HepG2 (cell line): Measurements from ENCODE around the gene IAH1. TPM values are rescaled to one million over a fixed set of nuclear protein-coding genes. Genes with fewer than 3 reads are reported as not detected.

Experiments
- DNMT1 ChIP-seq: sonication (generic); formaldehyde crosslinking; IDR thresholded peaks from 2 replicates; pipeline ENCODE4 v1.5.1; 2020; ENCODE audit warnings: mild to moderate bottlenecking, missing genetic modification reagents
- ESRRA ChIP-seq: sonication (generic); formaldehyde crosslinking; IDR thresholded peaks from 2 replicates; pipeline ENCODE4 v1.5.1; 2020; ENCODE audit warnings: mild to moderate bottlenecking, low read depth, missing genetic modification reagents
- HDAC2 ChIP-seq: sonication (generic); formaldehyde crosslinking; IDR thresholded peaks from 2 replicates; pipeline ENCODE4 v1.4.0; 2020; ENCODE audit warnings: missing genetic modification reagents
- HIVEP1 ChIP-seq: sonication (generic); formaldehyde crosslinking; IDR thresholded peaks from 2 replicates; pipeline ENCODE4 v1.4.0; 2020; ENCODE audit warnings: mild to moderate bottlenecking, missing genetic modification reagents
- MAFG ChIP-seq: sonication (generic); formaldehyde crosslinking; IDR thresholded peaks from 2 replicates; pipeline ENCODE4 v1.5.1; 2020; ENCODE audit warnings: mild to moderate bottlenecking, missing genetic modification reagents
- NRL ChIP-seq: sonication (generic); formaldehyde crosslinking; IDR thresholded peaks from 2 replicates; pipeline ENCODE4 v1.5.0; 2020; ENCODE audit warnings: missing genetic modification reagents, mild to moderate bottlenecking, moderate library complexity, borderline replicate concordance
- RNF2 ChIP-seq: fragments of 450-650 bp; conservative IDR thresholded peaks from 2 replicates; pipeline ENCODE4 v1.6.1; 2016; ENCODE audit warnings: low read depth
- SCMH1 ChIP-seq: sonication (generic); formaldehyde crosslinking; IDR thresholded peaks from 2 replicates; pipeline ENCODE4 v1.9.0; 2021; ENCODE audit warnings: missing genetic modification reagents, mild to moderate bottlenecking, borderline replicate concordance
- SMAD1 ChIP-seq: sonication (generic); formaldehyde crosslinking; IDR thresholded peaks from 2 replicates; pipeline ENCODE4 v1.4.0; 2020; ENCODE audit warnings: missing genetic modification reagents, low read depth, mild to moderate bottlenecking, borderline replicate concordance
- ZNF292 ChIP-seq: sonication (generic); formaldehyde crosslinking; IDR thresholded peaks from 2 replicates; pipeline ENCODE4 v1.8.1; 2022; ENCODE audit warnings: mild to moderate bottlenecking, low read depth, missing genetic modification reagents, borderline replicate concordance
- polyA plus RNA-seq, 8 experiments: library from polyadenylated mRNA; depleted of rRNA in 3 of 8; stranded (reverse) in 7 of 8; unstranded in 1 of 8; fragments of >200 nt; fragmentation: Illumina TruSeq in 4 of 8; extraction: Trizol in 4 of 8; gene quantifications; 2 replicates each; pipeline versions ENCODE4 v1.2.1 to v1.2.3, GENCODE V29; 2011 to 2016; ENCODE audit warnings: low read depth in 4 of 8, missing spikeins in 1 of 8, mixed read lengths in 1 of 8; ENCODE audit not compliant: insufficient read depth in 1 of 8
- total RNA-seq, 5 experiments: library from RNA; depleted of rRNA; stranded (reverse); fragments of >200 nt; fragmentation: Illumina TruSeq; extraction: Trizol; gene quantifications; 2 replicates each; pipeline ENCODE4 v1.2.3, GENCODE V29; 2016; ENCODE audit warnings: low read depth in 1 of 5
- TF ChIP-seq, protein P1 (sequence below): sonication (generic); formaldehyde crosslinking; IDR thresholded peaks from 2 replicates; pipeline ENCODE4 v1.5.1; 2020; ENCODE audit warnings: mild to moderate bottlenecking, missing genetic modification reagents, borderline replicate concordance
- TF ChIP-seq, protein P2 (sequence below): sonication (generic); formaldehyde crosslinking; IDR thresholded peaks from 2 replicates; pipeline ENCODE4 v1.5.0; 2020; ENCODE audit warnings: mild to moderate bottlenecking, missing genetic modification reagents
- TF ChIP-seq, protein P3 (sequence below): sonication (generic); formaldehyde crosslinking; IDR thresholded peaks from 2 replicates; pipeline ENCODE4 v1.4.0; 2020; ENCODE audit warnings: mild to moderate bottlenecking, missing genetic modification reagents
- TF ChIP-seq, protein P4 (sequence below): sonication (generic); formaldehyde crosslinking; conservative IDR thresholded peaks from 2 replicates; pipeline ENCODE4 v1.4.0; 2020; ENCODE audit warnings: missing genetic modification reagents
- TF ChIP-seq, protein P5 (sequence below), 2 experiments: sonication (generic) in 1 of 2; formaldehyde crosslinking in 1 of 2; IDR thresholded peaks; 2 replicates each; pipeline versions ENCODE4 v1.4.0 to v1.6.1; 2018 to 2020; ENCODE audit warnings: missing genetic modification reagents in 2 of 2, borderline replicate concordance in 1 of 2, low read depth in 1 of 2, mild to moderate bottlenecking in 1 of 2, missing biosample characterization in 1 of 2

Gene IAH1
- total and polyA plus RNA-seq, 2 of the 13 experiments (the other 11 are each of a cell fraction or from before 2014, with no cell fraction given), result 43.6 to 44.4 TPM

DNA sequence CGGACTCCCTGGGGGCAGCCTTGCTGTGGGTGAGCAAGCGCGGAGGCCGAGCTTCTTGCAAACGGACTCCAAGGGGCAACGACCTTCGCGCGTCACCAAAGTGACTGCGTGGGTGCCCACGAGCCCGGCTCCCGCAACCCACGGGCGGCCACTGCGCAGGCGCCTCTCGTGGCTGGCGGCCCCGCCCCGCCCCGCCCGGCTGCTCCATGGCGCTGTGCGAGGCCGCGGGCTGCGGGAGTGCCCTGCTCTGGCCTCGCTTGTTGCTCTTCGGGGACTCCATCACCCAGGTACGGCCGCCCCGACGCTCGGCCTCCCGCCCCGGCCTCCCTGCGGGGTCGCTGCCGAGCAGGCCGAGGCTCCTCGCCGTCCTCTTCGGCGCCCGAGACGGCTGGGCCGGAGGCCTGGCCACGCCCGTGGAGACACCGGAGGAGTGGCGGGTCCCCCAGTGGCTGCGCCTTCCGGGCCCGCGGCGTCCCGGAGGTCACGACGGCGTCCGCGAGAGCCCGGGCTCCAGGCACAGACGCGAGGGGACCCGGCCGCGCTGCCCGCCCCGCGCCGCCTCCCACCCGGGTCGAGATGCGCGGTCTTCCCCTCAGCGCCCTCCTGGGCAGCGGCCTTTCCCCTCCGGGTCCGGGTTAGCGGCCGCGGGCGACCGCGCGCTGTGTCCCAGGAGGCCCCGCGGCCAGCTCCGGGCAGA, at the start of gene IAH1 (continued):
- TF ChIP-seq, protein P1, sequence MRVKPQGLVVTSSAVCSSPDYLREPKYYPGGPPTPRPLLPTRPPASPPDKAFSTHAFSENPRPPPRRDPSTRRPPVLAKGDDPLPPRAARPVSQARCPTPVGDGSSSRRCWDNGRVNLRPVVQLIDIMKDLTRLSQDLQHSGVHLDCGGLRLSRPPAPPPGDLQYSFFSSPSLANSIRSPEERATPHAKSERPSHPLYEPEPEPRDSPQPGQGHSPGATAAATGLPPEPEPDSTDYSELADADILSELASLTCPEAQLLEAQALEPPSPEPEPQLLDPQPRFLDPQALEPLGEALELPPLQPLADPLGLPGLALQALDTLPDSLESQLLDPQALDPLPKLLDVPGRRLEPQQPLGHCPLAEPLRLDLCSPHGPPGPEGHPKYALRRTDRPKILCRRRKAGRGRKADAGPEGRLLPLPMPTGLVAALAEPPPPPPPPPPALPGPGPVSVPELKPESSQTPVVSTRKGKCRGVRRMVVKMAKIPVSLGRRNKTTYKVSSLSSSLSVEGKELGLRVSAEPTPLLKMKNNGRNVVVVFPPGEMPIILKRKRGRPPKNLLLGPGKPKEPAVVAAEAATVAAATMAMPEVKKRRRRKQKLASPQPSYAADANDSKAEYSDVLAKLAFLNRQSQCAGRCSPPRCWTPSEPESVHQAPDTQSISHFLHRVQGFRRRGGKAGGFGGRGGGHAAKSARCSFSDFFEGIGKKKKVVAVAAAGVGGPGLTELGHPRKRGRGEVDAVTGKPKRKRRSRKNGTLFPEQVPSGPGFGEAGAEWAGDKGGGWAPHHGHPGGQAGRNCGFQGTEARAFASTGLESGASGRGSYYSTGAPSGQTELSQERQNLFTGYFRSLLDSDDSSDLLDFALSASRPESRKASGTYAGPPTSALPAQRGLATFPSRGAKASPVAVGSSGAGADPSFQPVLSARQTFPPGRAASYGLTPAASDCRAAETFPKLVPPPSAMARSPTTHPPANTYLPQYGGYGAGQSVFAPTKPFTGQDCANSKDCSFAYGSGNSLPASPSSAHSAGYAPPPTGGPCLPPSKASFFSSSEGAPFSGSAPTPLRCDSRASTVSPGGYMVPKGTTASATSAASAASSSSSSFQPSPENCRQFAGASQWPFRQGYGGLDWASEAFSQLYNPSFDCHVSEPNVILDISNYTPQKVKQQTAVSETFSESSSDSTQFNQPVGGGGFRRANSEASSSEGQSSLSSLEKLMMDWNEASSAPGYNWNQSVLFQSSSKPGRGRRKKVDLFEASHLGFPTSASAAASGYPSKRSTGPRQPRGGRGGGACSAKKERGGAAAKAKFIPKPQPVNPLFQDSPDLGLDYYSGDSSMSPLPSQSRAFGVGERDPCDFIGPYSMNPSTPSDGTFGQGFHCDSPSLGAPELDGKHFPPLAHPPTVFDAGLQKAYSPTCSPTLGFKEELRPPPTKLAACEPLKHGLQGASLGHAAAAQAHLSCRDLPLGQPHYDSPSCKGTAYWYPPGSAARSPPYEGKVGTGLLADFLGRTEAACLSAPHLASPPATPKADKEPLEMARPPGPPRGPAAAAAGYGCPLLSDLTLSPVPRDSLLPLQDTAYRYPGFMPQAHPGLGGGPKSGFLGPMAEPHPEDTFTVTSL (CRISPR knock-in tag), result no peak
- TF ChIP-seq NRL (CRISPR knock-in tag) (no peak), HDAC2 (CRISPR knock-in tag) (no peak), ZNF292 (CRISPR knock-in tag) (no peak), DNMT1 (CRISPR knock-in tag) (no peak), SMAD1 (CRISPR knock-in tag) (no peak), HIVEP1 (CRISPR knock-in tag) (no peak), RNF2 (no peak), ESRRA (CRISPR knock-in tag) (0 out of 2 replicates have a peak, but pooled peaks have one; percentile 50), MAFG (CRISPR knock-in tag) (no peak), SCMH1 (CRISPR knock-in tag) (no peak)
- TF ChIP-seq, protein P2, sequence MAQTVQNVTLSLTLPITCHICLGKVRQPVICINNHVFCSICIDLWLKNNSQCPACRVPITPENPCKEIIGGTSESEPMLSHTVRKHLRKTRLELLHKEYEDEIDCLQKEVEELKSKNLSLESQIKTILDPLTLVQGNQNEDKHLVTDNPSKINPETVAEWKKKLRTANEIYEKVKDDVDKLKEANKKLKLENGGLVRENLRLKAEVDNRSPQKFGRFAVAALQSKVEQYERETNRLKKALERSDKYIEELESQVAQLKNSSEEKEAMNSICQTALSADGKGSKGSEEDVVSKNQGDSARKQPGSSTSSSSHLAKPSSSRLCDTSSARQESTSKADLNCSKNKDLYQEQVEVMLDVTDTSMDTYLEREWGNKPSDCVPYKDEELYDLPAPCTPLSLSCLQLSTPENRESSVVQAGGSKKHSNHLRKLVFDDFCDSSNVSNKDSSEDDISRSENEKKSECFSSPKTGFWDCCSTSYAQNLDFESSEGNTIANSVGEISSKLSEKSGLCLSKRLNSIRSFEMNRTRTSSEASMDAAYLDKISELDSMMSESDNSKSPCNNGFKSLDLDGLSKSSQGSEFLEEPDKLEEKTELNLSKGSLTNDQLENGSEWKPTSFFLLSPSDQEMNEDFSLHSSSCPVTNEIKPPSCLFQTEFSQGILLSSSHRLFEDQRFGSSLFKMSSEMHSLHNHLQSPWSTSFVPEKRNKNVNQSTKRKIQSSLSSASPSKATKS (CRISPR knock-in tag), result no peak
- TF ChIP-seq, protein P3, sequence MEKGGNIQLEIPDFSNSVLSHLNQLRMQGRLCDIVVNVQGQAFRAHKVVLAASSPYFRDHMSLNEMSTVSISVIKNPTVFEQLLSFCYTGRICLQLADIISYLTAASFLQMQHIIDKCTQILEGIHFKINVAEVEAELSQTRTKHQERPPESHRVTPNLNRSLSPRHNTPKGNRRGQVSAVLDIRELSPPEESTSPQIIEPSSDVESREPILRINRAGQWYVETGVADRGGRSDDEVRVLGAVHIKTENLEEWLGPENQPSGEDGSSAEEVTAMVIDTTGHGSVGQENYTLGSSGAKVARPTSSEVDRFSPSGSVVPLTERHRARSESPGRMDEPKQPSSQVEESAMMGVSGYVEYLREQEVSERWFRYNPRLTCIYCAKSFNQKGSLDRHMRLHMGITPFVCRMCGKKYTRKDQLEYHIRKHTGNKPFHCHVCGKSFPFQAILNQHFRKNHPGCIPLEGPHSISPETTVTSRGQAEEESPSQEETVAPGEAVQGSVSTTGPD, result no peak
- TF ChIP-seq, protein P4, sequence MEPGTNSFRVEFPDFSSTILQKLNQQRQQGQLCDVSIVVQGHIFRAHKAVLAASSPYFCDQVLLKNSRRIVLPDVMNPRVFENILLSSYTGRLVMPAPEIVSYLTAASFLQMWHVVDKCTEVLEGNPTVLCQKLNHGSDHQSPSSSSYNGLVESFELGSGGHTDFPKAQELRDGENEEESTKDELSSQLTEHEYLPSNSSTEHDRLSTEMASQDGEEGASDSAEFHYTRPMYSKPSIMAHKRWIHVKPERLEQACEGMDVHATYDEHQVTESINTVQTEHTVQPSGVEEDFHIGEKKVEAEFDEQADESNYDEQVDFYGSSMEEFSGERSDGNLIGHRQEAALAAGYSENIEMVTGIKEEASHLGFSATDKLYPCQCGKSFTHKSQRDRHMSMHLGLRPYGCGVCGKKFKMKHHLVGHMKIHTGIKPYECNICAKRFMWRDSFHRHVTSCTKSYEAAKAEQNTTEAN (CRISPR knock-in tag), result no peak
- TF ChIP-seq, protein P5, sequence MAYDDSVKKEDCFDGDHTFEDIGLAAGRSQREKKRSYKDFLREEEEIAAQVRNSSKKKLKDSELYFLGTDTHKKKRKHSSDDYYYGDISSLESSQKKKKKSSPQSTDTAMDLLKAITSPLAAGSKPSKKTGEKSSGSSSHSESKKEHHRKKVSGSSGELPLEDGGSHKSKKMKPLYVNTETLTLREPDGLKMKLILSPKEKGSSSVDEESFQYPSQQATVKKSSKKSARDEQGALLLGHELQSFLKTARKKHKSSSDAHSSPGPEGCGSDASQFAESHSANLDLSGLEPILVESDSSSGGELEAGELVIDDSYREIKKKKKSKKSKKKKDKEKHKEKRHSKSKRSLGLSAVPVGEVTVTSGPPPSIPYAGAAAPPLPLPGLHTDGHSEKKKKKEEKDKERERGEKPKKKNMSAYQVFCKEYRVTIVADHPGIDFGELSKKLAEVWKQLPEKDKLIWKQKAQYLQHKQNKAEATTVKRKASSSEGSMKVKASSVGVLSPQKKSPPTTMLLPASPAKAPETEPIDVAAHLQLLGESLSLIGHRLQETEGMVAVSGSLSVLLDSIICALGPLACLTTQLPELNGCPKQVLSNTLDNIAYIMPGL (CRISPR knock-in tag; IDR thresholded peaks at IDR 0.05; ENCODE audit: borderline replicate concordance in 1 of 2, low read depth in 1 of 2), result 0 out of 4 replicates have a peak, but pooled peaks of 1 of the 2 experiments have one; percentile 42
